ENCODE results near the gene BRSK2. TPM values are rescaled to one million over a fixed set of nuclear protein-coding genes. Genes with fewer than 3 reads are reported as not detected.

Gene BRSK2
- total and polyA plus RNA-seq, 2 of the 4 experiments (the other 2 are of a cell fraction): 0.18 to 0.62 TPM

GRCh38 chr11:1488575-1489180 is 98.9 kb downstream of the BRSK2 start:
- Histone ChIP-seq H2AFZ (replicated peaks; ENCODE audit: low read length, poor library complexity) (no peak overlapping the region), H2AK9ac (replicated peaks; ENCODE audit: low read depth, low read length, poor library complexity) (no peak overlapping the region), H3K4me3 (ENCODE audit: insufficient read depth, low read depth, low read length) (no peak overlapping the region), H4K8ac (ENCODE audit: low read depth in 2 of 2, low read length in 2 of 2) (no peak overlapping the region), H3K9ac (ENCODE audit: low read depth, low read length) (no peak overlapping the region), H4K91ac (ENCODE audit: insufficient read depth, low read depth, low read length) (no peak overlapping the region), H3K14ac (replicated peaks; ENCODE audit: low read depth, low read length) (no peak overlapping the region), H2BK20ac (ENCODE audit: low read depth, low read length) (no peak overlapping the region), H3K4me2 (ENCODE audit: low read depth, low read length) (no peak overlapping the region), H2BK15ac (ENCODE audit: low read depth, low read length) (no peak overlapping the region), H3K4me1 (ENCODE audit: control insufficient read depth, insufficient read depth, low read length) (peaks cover 2% of the 10 kb centered on the region; the same call in 1 of the 2 replicates), H3K56ac (ENCODE audit: extremely low read depth, insufficient read depth, low read length) (no peak overlapping the region), H3K79me1 (ENCODE audit: low read depth in 1 of 2, low read length in 2 of 2) (peaks cover 27 to 76% of the 10 kb centered on the region in 2 experiments), H3K23ac (ENCODE audit: low read depth, low read length) (no peak overlapping the region), H2BK5ac (ENCODE audit: low read depth, low read length, poor library complexity, severe bottlenecking) (no peak overlapping the region), H3K9me3 (ENCODE audit: control insufficient read depth, insufficient read depth, low read length) (no peaks in the 10 kb centered on the region), H3K4ac (ENCODE audit: low read depth, low read length) (no peak overlapping the region), H3K9me1 (ENCODE audit: insufficient read depth, low read length) (peaks cover 12% of the 10 kb centered on the region), H4K20me1 (ENCODE audit: insufficient read depth, low read length) (peaks cover 89% of the 10 kb centered on the region), H3K18ac (ENCODE audit: low read depth, low read length) (no peak overlapping the region), H4K5ac (ENCODE audit: low read depth, low read length) (no peak overlapping the region), H2BK120ac (ENCODE audit: low read depth, low read length) (no peak overlapping the region), H3K27ac (ENCODE audit: insufficient read depth, low read length) (no peak overlapping the region), H2AK5ac (ENCODE audit: low read depth, low read length) (no peak overlapping the region), H3K27me3 (ENCODE audit: control insufficient read depth, insufficient read depth, low read length) (no peaks in the 10 kb centered on the region), H3K36me3 (ENCODE audit: control insufficient read depth, insufficient read depth, low read length) (no peaks in the 10 kb centered on the region)
- ATAC-seq (ENCODE audit: low read depth) (no peak), DNase-seq (no peak)
- ChIA-PET POLR2A (ENCODE audit: unreplicated experiment) (no interaction called here), CTCF (no interaction called here)
- 89% methylated on average over 5 of the region's 20 CpGs; no CpG with 5 or more reads in 1 of the 2 experiments for WGBS, 2 experiments (ENCODE audit: extremely low coverage in 2 of 2, insufficient read length in 1 of 2)
- dilution Hi-C loops (cut with HindIII; ENCODE audit: low sequenced_read_pairs, unreplicated experiment): no loop called here
- BruUV-seq (replicated peaks): no TSS peak
- in situ Hi-C loops (cut with MboI; ENCODE audit: low sequenced_read_pairs): no loop called here
- TF ChIP-seq RCOR1 (IDR thresholded peaks at IDR 0.05; ENCODE audit: insufficient replicate concordance, low read length): no peak
- TF ChIP-seq CEBPB (IDR thresholded peaks at IDR 0.05; ENCODE audit: low read depth, low read length): no peak
- TF ChIP-seq ELK1 (IDR thresholded peaks at IDR 0.05; ENCODE audit: borderline replicate concordance, low read depth, low read length): no peak
- no peak for TF ChIP-seq MAFK (IDR thresholded peaks at IDR 0.05; ENCODE audit: low read depth, low read length)
- TF ChIP-seq NFE2L2 (IDR thresholded peaks at IDR 0.05; ENCODE audit: low read depth, low read length): no peak
- no peak for TF ChIP-seq BHLHE40 (IDR thresholded peaks at IDR 0.05; ENCODE audit: low read depth, low read length)
- TF ChIP-seq POLR2A (IDR thresholded peaks at IDR 0.05; ENCODE audit: low read depth, low read length): no peak
- no peak for TF ChIP-seq RFX5 (IDR thresholded peaks at IDR 0.05; ENCODE audit: low read depth, low read length)
- intact Hi-C loops (cut with micrococcal nuclease): no loop called here

All from IMR-90 (cell line).